Right lobe of liver (tissue), 4 donors: ENCODE results near the gene SPATA1.

Experiments
- POLR2A ChIP-seq: fragments of 450-650 bp; IDR thresholded peaks from one replicate; pipeline ENCODE4 v1.6.1; 2017; ENCODE audit warnings: antibody characterized with exemption, mild to moderate bottlenecking
- TF ChIP-seq, protein P1 (sequence below), 4 donors: fragments of 200-600 bp in 3 of 4; fragments of 450-650 bp in 1 of 4; IDR thresholded peaks; one replicate each; pipeline versions ENCODE4 v1.5.1 to v1.8.0; 2016 to 2022; ENCODE audit warnings: antibody characterized with exemption in 4 of 4, mild to moderate bottlenecking in 2 of 4
- donor health status: DM: no; HTN: no; CAD: no.
- donor health status: DM: no; HTN: no; CAD: no.
- donor health status: DM: no; HTN: yes; CAD: no.

GRCh38 chr1:84603941-84604830, 98.0 kb downstream of the SPATA1 start:
- TF ChIP-seq, protein P1, sequence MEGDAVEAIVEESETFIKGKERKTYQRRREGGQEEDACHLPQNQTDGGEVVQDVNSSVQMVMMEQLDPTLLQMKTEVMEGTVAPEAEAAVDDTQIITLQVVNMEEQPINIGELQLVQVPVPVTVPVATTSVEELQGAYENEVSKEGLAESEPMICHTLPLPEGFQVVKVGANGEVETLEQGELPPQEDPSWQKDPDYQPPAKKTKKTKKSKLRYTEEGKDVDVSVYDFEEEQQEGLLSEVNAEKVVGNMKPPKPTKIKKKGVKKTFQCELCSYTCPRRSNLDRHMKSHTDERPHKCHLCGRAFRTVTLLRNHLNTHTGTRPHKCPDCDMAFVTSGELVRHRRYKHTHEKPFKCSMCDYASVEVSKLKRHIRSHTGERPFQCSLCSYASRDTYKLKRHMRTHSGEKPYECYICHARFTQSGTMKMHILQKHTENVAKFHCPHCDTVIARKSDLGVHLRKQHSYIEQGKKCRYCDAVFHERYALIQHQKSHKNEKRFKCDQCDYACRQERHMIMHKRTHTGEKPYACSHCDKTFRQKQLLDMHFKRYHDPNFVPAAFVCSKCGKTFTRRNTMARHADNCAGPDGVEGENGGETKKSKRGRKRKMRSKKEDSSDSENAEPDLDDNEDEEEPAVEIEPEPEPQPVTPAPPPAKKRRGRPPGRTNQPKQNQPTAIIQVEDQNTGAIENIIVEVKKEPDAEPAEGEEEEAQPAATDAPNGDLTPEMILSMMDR (IDR thresholded peaks at IDR 0.05) = peak; percentile 14 to 31 (median 21)
- TF ChIP-seq POLR2A = no peak
